ENCODE results near the gene AGFG1. TPM values are rescaled to one million over a fixed set of nuclear protein-coding genes. Genes with fewer than 3 reads are reported as not detected.
"Not testable (repeated sequence)": the region's sequence is repeated elsewhere in the genome, so short reads cannot be mapped to it uniquely, and the experiment has no call there.

The AGFG1 gene
- total and polyA plus RNA-seq, 9 donors: 32.7 to 51.9 (median 46.7) TPM

DNA sequence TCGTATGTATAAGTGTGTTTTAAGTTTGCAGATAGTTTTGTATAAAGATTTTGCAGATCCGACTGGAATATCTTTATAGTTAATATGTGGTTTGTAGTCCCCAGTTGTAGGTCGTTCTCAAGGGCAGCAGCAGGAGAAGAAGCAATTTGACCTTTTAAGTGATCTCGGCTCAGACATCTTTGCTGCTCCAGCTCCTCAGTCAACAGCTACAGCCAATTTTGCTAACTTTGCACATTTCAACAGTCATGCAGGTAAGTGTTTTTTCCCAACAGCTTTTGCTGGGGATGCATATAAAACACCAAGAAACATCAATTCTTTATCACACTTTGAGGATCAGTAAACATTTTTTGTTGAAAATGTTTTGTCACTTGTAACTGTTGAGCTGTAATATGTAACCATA, 52.7 kb downstream of the AGFG1 start:
- WGBS (ENCODE audit: insufficient coverage): 100% methylated on average over 1 of the region's 4 CpGs
- H3K27ac ChIP-seq (ENCODE audit: low read length): no peak overlapping the region
- no peak for DNase-seq
- no peaks in the 10 kb centered on the region for H3K4me1 ChIP-seq (ENCODE audit: control insufficient read depth, insufficient read depth, low read length)
- no peak overlapping the region for H3K4me3 ChIP-seq (ENCODE audit: low read length)
- H3K9me3 ChIP-seq (replicated peaks; ENCODE audit: control insufficient read depth, low read depth, low read length): no peaks in the 10 kb centered on the region
- H3K36me3 ChIP-seq (ENCODE audit: control insufficient read depth, insufficient read depth, low read length): peaks cover 3% of the 10 kb centered on the region
- no peaks in the 10 kb centered on the region for H3K27me3 ChIP-seq (ENCODE audit: control insufficient read depth, insufficient read depth, low read length)

DNA sequence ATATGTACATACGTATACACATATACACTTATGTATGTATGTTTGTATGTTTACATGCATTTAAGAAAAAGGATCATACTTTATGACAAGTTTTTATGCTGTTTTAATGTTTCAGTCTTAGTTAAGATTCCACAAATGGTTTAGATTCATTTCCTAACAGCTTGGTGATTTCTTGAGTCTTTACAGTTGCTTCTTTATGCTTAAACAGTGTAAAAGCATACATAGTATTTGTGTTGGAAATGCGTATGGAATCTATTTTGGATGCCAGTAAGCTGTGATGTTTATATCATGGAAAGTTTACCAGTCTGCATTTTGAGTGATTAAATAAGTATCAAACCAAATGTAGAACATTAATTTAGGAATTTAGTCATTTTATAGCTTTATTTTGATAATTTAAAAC, 55.4 kb downstream of the AGFG1 start:
- Histone ChIP-seq H3K27me3 (ENCODE audit: control insufficient read depth, insufficient read depth, low read length) (no peaks in the 10 kb centered on the region), H3K36me3 (ENCODE audit: control insufficient read depth, insufficient read depth, low read length) (peaks cover 3% of the 10 kb centered on the region), H3K27ac (ENCODE audit: low read length) (no peak overlapping the region), H3K4me1 (ENCODE audit: control insufficient read depth, insufficient read depth, low read length) (no peaks in the 10 kb centered on the region), H3K4me3 (ENCODE audit: low read length) (no peak overlapping the region), H3K9me3 (replicated peaks; ENCODE audit: control insufficient read depth, low read depth, low read length) (no peaks in the 10 kb centered on the region)
- WGBS (ENCODE audit: insufficient coverage): no CpG with 5 or more reads among the region's 2 CpGs
- no peak for DNase-seq

DNA sequence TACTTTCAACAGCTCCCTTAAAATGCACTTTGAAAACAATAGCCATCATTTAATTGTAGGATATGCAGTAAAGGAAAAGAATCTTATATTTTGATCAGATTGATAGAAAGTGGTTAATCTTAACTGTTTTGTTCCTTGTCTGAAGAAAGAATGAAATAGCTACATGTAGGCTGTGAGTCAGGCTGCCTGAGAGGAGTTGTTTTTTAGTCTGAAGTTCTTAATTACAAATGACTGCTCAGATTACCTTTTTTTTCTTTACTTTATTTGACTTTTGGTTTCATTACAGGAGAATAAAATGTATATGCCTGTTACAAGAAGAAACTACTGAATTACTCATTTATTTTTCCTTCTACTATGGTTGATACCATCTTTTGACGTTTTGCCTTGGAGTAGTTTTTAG, 56.8 kb downstream of the AGFG1 start:
- H3K36me3 ChIP-seq (ENCODE audit: control insufficient read depth, insufficient read depth, low read length): peaks cover 5% of the 10 kb centered on the region
- H3K27me3 ChIP-seq (ENCODE audit: control insufficient read depth, insufficient read depth, low read length): no peaks in the 10 kb centered on the region
- no peaks in the 10 kb centered on the region for H3K9me3 ChIP-seq (replicated peaks; ENCODE audit: control insufficient read depth, low read depth, low read length)
- H3K4me1 ChIP-seq (ENCODE audit: control insufficient read depth, insufficient read depth, low read length): no peaks in the 10 kb centered on the region
- no peak for DNase-seq
- WGBS (ENCODE audit: insufficient coverage): no CpG with 5 or more reads among the region's 1 CpG
- H3K4me3 ChIP-seq (ENCODE audit: low read length): no peak overlapping the region
- no peak overlapping the region for H3K27ac ChIP-seq (ENCODE audit: low read length)

DNA sequence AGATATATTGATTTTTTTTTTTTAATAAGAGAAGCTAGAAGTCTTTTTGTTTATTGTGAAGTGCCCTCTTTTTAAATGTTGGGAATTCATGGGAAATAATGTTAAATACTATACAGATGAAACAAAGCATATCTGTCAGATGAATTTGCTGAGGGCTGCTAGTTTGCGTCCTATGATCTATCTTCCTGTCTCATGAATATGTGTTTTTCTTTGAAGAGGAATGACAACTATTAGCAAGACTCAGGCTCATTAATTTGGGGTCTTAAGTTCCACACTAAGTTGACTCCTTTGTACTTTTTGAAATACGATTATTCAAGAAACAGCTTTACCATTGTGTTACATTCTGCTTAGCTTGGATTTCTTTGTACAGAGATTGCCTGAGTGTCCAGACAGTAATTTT, 57.9 kb downstream of the AGFG1 start:
- Histone ChIP-seq H3K36me3 (ENCODE audit: control insufficient read depth, insufficient read depth, low read length) (peaks cover 7% of the 10 kb centered on the region), H3K27ac (ENCODE audit: low read length) (no peak overlapping the region), H3K27me3 (ENCODE audit: control insufficient read depth, insufficient read depth, low read length) (no peaks in the 10 kb centered on the region), H3K4me3 (ENCODE audit: low read length) (no peak overlapping the region), H3K9me3 (replicated peaks; ENCODE audit: control insufficient read depth, low read depth, low read length) (no peaks in the 10 kb centered on the region), H3K4me1 (ENCODE audit: control insufficient read depth, insufficient read depth, low read length) (no peaks in the 10 kb centered on the region)
- no peak for DNase-seq
- WGBS (ENCODE audit: insufficient coverage): no CpG with 5 or more reads among the region's 2 CpGs

DNA sequence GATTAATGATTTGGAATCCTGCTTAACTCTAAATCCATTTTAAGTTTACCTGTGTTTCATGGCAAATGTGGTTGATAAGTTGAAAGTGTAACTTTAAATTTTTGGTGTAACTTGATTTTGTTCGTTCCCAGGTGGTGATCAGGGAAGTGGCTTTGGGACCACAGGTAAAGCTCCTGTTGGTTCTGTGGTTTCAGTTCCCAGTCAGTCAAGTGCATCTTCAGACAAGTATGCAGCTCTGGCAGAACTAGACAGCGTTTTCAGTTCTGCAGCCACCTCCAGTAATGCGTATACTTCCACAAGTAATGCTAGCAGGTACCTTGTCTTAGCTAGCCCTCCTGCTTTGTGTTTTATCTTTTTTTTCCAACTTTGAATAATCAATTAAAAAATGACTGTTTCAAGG, 62.8 kb downstream of the AGFG1 start:
- DNase-seq: no peak
- Histone ChIP-seq H3K27me3 (ENCODE audit: control insufficient read depth, insufficient read depth, low read length) (no peaks in the 10 kb centered on the region), H3K36me3 (ENCODE audit: control insufficient read depth, insufficient read depth, low read length) (peaks cover 15% of the 10 kb centered on the region), H3K9me3 (replicated peaks; ENCODE audit: control insufficient read depth, low read depth, low read length) (no peaks in the 10 kb centered on the region), H3K27ac (ENCODE audit: low read length) (no peak overlapping the region), H3K4me1 (ENCODE audit: control insufficient read depth, insufficient read depth, low read length) (no peaks in the 10 kb centered on the region), H3K4me3 (ENCODE audit: low read length) (no peak overlapping the region)
- WGBS (ENCODE audit: insufficient coverage): 100% methylated on average over 2 of the region's 3 CpGs

DNA sequence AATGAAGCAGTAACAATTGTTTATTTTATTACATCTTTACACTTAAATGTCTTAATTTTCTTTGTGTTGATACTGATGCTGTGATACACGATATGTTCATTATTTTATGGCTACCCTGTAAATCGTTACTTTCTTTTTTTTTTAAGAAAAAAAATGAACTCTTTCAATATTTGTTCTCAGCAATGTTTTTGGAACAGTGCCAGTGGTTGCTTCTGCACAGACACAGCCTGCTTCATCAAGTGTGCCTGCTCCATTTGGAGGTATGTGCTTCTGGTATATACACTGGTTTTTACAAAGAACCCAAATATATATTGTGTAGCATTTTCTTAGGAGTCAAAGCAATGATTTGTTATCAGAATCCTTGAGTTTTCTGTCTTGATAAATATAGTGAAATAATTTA, 64.5 kb downstream of the AGFG1 start:
- DNase-seq: peak; percentile 28
- Histone ChIP-seq H3K4me3 (ENCODE audit: low read length) (no peak overlapping the region), H3K4me1 (ENCODE audit: control insufficient read depth, insufficient read depth, low read length) (no peaks in the 10 kb centered on the region), H3K9me3 (replicated peaks; ENCODE audit: control insufficient read depth, low read depth, low read length) (no peaks in the 10 kb centered on the region), H3K27ac (ENCODE audit: low read length) (no peak overlapping the region), H3K36me3 (ENCODE audit: control insufficient read depth, insufficient read depth, low read length) (peaks cover 18% of the 10 kb centered on the region), H3K27me3 (ENCODE audit: control insufficient read depth, insufficient read depth, low read length) (no peaks in the 10 kb centered on the region)
- WGBS (ENCODE audit: insufficient coverage): no CpG with 5 or more reads among the region's 2 CpGs

DNA sequence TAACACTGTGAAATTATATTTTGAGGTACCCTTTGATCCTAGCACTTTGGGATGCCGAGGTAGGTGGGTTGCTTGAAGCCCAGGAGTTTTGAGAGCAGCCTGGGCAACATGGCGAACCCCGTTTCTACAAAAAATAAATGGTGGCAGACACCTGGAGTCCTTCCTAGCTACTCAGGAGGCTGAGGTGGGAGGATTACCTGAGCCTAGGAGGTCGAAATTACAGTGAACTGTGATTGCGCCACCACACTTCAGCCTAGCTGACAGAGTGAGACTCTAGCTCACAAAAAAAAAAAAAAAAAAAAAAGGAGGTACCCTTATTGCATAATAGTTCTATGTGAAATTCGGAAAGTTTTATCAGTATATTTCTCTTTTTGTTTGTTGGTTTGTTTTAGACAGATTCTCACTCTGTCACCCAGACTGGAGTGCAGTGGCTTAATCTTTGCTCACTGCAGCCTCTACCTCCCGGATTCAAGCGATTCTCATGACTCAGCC, 67.6 kb downstream of the AGFG1 start:
- Histone ChIP-seq H3K27ac (ENCODE audit: low read length) (no peak overlapping the region), H3K4me3 (ENCODE audit: low read length) (no peak overlapping the region), H3K27me3 (ENCODE audit: control insufficient read depth, insufficient read depth, low read length) (no peaks in the 10 kb centered on the region), H3K4me1 (ENCODE audit: control insufficient read depth, insufficient read depth, low read length) (no peaks in the 10 kb centered on the region), H3K9me3 (replicated peaks; ENCODE audit: control insufficient read depth, low read depth, low read length) (no peaks in the 10 kb centered on the region), H3K36me3 (ENCODE audit: control insufficient read depth, insufficient read depth, low read length) (peaks cover 14% of the 10 kb centered on the region)
- WGBS (ENCODE audit: insufficient coverage): 100% methylated on average over 5 of the region's 8 CpGs
- DNase-seq: no peak

DNA sequence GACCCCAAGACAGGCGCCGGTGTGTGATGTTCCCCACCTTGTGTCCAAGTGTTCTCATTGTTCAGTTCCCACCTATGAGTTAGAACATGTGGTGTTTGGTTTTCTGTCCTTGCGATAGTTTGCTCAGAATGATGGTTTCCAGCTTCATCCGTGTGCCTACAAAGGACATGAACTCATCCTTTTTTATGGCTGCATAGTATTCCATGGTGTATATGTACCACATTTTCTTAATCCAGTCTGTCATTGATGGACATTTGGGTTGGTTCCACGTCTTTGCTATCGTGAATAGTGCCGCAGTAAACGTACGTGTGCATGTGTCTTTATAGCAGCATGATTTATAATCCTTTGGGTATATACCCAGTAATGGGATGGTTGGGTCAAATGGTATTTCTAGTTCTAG, 68.4 kb downstream of the AGFG1 start:
- H3K4me3 ChIP-seq (ENCODE audit: low read length); H3K9me3 ChIP-seq (replicated peaks; ENCODE audit: control insufficient read depth, low read depth, low read length); H3K4me1 ChIP-seq (ENCODE audit: control insufficient read depth, insufficient read depth, low read length); H3K27ac ChIP-seq (ENCODE audit: low read length); DNase-seq; H3K27me3 ChIP-seq (ENCODE audit: control insufficient read depth, insufficient read depth, low read length): not testable (repeated sequence)
- no CpG with 5 or more reads among the region's 9 CpGs for WGBS (ENCODE audit: insufficient coverage)
- H3K36me3 ChIP-seq (ENCODE audit: control insufficient read depth, insufficient read depth, low read length): peaks cover 15% of the 10 kb centered on the region

DNA sequence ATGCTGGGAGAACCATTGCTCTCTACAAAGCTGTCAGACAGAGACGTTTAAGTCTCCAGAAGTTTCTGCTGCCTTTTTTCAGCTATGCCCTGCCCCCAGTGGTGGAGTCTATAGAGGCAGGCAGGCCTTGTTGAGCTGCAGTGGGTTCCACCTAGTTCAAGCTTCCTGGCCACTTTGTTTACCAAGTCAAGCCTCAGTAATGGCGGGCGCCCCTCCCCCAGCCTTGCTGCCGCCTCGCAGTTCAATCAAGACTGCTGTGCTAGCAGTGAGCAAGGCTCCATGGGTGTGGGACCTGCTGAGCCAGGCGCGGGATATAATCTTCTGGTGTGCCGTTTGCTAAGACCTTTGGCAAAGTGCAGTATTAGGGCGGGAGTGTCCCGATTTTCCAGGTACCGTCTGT, 74.0 kb downstream of the AGFG1 start:
- no peak for DNase-seq
- no peak overlapping the region for H3K27ac ChIP-seq (ENCODE audit: low read length)
- H3K4me1 ChIP-seq (ENCODE audit: control insufficient read depth, insufficient read depth, low read length): no peaks in the 10 kb centered on the region
- peaks cover 4% of the 10 kb centered on the region for H3K9me3 ChIP-seq (replicated peaks; ENCODE audit: control insufficient read depth, low read depth, low read length)
- H3K27me3 ChIP-seq (ENCODE audit: control insufficient read depth, insufficient read depth, low read length): no peaks in the 10 kb centered on the region
- no peak overlapping the region for H3K4me3 ChIP-seq (ENCODE audit: low read length)
- H3K36me3 ChIP-seq (ENCODE audit: control insufficient read depth, insufficient read depth, low read length): peaks cover 12% of the 10 kb centered on the region
- 98% methylated on average over 8 of the region's 11 CpGs for WGBS (ENCODE audit: insufficient coverage)

DNA sequence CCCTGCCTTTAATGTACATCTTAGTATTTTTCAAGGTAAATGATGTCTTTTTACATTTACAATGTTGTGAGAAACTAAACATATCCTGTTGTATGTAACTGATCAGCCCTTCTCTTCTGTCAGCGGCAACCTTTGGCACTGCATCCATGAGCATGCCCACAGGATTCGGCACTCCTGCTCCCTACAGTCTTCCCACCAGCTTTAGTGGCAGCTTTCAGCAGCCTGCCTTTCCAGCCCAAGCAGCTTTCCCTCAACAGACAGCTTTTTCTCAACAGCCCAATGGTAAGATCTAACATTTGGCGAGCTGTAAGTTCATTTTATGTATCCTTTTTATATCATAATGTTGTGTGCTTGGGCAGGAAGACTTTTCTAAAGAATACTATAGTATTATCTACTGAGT, 79.9 kb downstream of the AGFG1 start:
- H3K9me3 ChIP-seq (replicated peaks; ENCODE audit: control insufficient read depth, low read depth, low read length): no peaks in the 10 kb centered on the region
- H3K4me1 ChIP-seq (ENCODE audit: control insufficient read depth, insufficient read depth, low read length): no peaks in the 10 kb centered on the region
- H3K27ac ChIP-seq (ENCODE audit: low read length): no peak overlapping the region
- H3K36me3 ChIP-seq (ENCODE audit: control insufficient read depth, insufficient read depth, low read length): peaks cover 9% of the 10 kb centered on the region
- no peak overlapping the region for H3K4me3 ChIP-seq (ENCODE audit: low read length)
- H3K27me3 ChIP-seq (ENCODE audit: control insufficient read depth, insufficient read depth, low read length): no peaks in the 10 kb centered on the region
- WGBS (ENCODE audit: insufficient coverage): 100% methylated on average over 1 of the region's 3 CpGs
- DNase-seq: no peak

DNA sequence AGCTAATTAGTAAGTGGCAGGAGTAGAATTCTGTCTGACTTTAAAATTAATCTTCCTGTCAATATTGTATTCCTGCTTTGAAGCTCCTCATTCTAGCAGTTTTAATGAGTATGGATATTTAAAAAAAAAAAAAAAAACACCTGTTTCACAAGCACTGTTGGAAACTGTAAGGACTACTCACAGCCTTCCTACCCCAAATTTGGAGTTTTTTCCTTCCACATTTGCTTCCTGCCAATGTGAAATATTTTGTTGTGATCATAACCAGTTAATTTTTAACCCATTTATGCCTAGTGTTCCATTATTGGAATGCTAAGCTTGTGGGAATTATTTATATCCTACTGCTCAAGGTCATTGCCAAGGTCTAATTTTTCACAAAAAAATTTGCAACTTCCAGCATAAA, 90.6 kb downstream of the AGFG1 start:
- Histone ChIP-seq H3K36me3 (ENCODE audit: control insufficient read depth, insufficient read depth, low read length) (no peaks in the 10 kb centered on the region), H3K4me1 (ENCODE audit: control insufficient read depth, insufficient read depth, low read length) (no peaks in the 10 kb centered on the region), H3K4me3 (ENCODE audit: low read length) (no peak overlapping the region), H3K27me3 (ENCODE audit: control insufficient read depth, insufficient read depth, low read length) (no peaks in the 10 kb centered on the region), H3K9me3 (replicated peaks; ENCODE audit: control insufficient read depth, low read depth, low read length) (no peaks in the 10 kb centered on the region), H3K27ac (ENCODE audit: low read length) (no peak overlapping the region)
- DNase-seq: no peak
